Measurements from ENCODE around the gene PHF21A. TPM values are rescaled to one million over a fixed set of nuclear protein-coding genes. Genes with fewer than 3 reads are reported as not detected.

The PHF21A gene
- total and polyA plus RNA-seq, 2 experiments from 2014 or later = 24.6 to 30.4 TPM

DNA sequence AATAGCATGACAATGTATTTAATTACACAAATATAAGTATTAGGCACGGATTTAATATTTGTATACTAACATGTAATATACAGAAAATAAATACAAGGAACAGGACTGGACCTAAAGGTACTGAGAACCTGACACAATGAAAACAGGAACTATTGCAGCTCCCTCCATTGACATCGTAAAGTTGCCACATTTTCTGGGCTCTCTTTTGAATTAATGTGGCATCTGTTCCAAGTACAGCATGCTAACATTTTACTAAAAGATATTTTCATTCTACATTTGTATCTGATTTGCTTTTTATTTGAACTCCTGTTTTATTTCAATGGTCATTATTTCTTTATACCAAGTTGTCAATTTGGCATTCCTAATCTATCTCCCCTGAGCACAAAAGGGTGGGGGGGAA, 15.3 kb downstream of the PHF21A start:
- no peak overlapping the region for H2AFZ ChIP-seq
- TF ChIP-seq EZH2 (IDR thresholded peaks at IDR 0.05; ENCODE audit: borderline replicate concordance) (no peak), EZH2phosphoT487 (IDR thresholded peaks at IDR 0.05; ENCODE audit: low read depth, severe bottlenecking, unreplicated experiment) (no peak)
- TF ChIP-seq, protein P1, sequence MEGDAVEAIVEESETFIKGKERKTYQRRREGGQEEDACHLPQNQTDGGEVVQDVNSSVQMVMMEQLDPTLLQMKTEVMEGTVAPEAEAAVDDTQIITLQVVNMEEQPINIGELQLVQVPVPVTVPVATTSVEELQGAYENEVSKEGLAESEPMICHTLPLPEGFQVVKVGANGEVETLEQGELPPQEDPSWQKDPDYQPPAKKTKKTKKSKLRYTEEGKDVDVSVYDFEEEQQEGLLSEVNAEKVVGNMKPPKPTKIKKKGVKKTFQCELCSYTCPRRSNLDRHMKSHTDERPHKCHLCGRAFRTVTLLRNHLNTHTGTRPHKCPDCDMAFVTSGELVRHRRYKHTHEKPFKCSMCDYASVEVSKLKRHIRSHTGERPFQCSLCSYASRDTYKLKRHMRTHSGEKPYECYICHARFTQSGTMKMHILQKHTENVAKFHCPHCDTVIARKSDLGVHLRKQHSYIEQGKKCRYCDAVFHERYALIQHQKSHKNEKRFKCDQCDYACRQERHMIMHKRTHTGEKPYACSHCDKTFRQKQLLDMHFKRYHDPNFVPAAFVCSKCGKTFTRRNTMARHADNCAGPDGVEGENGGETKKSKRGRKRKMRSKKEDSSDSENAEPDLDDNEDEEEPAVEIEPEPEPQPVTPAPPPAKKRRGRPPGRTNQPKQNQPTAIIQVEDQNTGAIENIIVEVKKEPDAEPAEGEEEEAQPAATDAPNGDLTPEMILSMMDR (IDR thresholded peaks at IDR 0.05; ENCODE audit: poor library complexity) = no peak
- H3K36me3 ChIP-seq (replicated peaks; ENCODE audit: insufficient read depth, low read depth) = no peaks in the 10 kb centered on the region
- no peak overlapping the region for H3K27ac ChIP-seq
- no peaks in the 10 kb centered on the region for H3K9me3 ChIP-seq (ENCODE audit: low read depth)
- no peaks in the 10 kb centered on the region for H3K4me1 ChIP-seq (ENCODE audit: insufficient read depth)
- WGBS (ENCODE audit: low lambda C conversion rate, missing lambda C conversion rate) = 83% methylated on average over 2 of the region's 2 CpGs
- H3K9me2 ChIP-seq (replicated peaks; ENCODE audit: insufficient read depth) = no peaks in the 10 kb centered on the region
- no peaks in the 10 kb centered on the region for H3K27me3 ChIP-seq
- H3K79me2 ChIP-seq = peaks cover 100% of the 10 kb centered on the region
- DNase-seq (ENCODE audit: low spot score) = no peak
- peaks cover 63% of the 10 kb centered on the region for H4K20me1 ChIP-seq (ENCODE audit: insufficient read depth, poor library complexity, severe bottlenecking)
- no peak overlapping the region for H3K4me3 ChIP-seq
- no peak overlapping the region for H3K4me2 ChIP-seq

DNA sequence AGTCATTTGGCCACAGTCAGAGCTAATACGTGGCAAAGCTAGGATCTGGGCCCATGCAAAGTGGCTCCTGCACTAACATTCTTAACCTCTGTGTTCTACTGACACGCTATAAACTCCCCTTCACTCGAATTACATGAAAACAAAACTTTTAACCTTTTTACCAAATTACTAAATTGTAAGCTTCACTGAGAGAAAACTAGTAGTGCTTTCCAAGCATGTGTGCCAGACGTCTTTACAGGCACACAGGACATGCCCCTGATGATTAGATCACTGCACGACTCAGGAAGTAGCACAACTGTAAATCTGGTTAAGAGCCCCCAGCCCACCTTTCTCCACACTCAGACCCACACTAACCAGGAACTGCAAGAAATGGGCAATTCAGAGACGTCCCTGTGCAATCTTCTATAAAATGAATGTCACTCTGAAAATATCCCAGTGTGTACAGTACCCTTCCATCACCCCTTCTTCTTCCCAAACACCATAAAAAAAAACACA, 16.1 kb downstream of the PHF21A start:
- no peak overlapping the region for H2AFZ ChIP-seq
- H3K4me3 ChIP-seq = no peak overlapping the region
- peak overlapping the region; percentile 20 for H3K4me2 ChIP-seq
- no peaks in the 10 kb centered on the region for H3K4me1 ChIP-seq (ENCODE audit: insufficient read depth)
- H3K27ac ChIP-seq = no peak overlapping the region
- no peaks in the 10 kb centered on the region for H3K9me3 ChIP-seq (ENCODE audit: low read depth)
- TF ChIP-seq EZH2phosphoT487 (IDR thresholded peaks at IDR 0.05; ENCODE audit: low read depth, severe bottlenecking, unreplicated experiment) (no peak), EZH2 (IDR thresholded peaks at IDR 0.05; ENCODE audit: borderline replicate concordance) (no peak)
- no peaks in the 10 kb centered on the region for H3K9me2 ChIP-seq (replicated peaks; ENCODE audit: insufficient read depth)
- WGBS (ENCODE audit: low lambda C conversion rate, missing lambda C conversion rate) = 53% methylated on average over 6 of the region's 6 CpGs
- H3K36me3 ChIP-seq (replicated peaks; ENCODE audit: insufficient read depth, low read depth) = no peaks in the 10 kb centered on the region
- no peaks in the 10 kb centered on the region for H3K27me3 ChIP-seq
- DNase-seq (ENCODE audit: low spot score) = no peak
- peaks cover 100% of the 10 kb centered on the region for H3K79me2 ChIP-seq
- peaks cover 63% of the 10 kb centered on the region for H4K20me1 ChIP-seq (ENCODE audit: insufficient read depth, poor library complexity, severe bottlenecking)

DNA sequence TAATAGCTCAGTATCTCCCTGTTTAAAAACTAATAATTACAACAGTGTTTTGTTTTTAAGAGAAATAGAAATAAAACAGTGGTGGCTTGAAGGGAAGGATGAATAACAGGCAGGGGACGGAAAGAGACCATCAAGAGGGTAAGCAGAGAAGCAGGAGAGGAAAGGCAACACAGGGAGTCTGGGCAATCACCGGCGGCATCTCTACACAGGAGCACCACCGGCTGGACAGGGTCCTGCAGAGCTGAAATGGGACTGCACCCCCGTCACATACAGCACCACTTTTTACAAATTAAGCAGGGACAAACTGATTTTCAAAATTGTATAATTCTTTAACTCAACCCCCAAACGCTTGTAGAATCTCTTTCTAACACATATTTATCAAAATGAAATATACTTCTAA, 18.4 kb downstream of the PHF21A start:
- Histone ChIP-seq H3K9me2 (replicated peaks; ENCODE audit: insufficient read depth) (no peaks in the 10 kb centered on the region), H3K9me3 (ENCODE audit: low read depth) (no peaks in the 10 kb centered on the region), H4K20me1 (ENCODE audit: insufficient read depth, poor library complexity, severe bottlenecking) (peaks cover 74% of the 10 kb centered on the region), H3K4me1 (ENCODE audit: insufficient read depth) (no peaks in the 10 kb centered on the region), H3K79me2 (peaks cover 100% of the 10 kb centered on the region), H3K36me3 (replicated peaks; ENCODE audit: insufficient read depth, low read depth) (no peaks in the 10 kb centered on the region), H3K4me2 (no peak overlapping the region), H2AFZ (no peak overlapping the region), H3K4me3 (no peak overlapping the region), H3K27ac (no peak overlapping the region), H3K27me3 (no peaks in the 10 kb centered on the region)
- WGBS (ENCODE audit: low lambda C conversion rate, missing lambda C conversion rate) = 78% methylated on average over 6 of the region's 6 CpGs
- no peak for TF ChIP-seq EZH2phosphoT487 (IDR thresholded peaks at IDR 0.05; ENCODE audit: low read depth, severe bottlenecking, unreplicated experiment)
- TF ChIP-seq, protein P1 (IDR thresholded peaks at IDR 0.05; ENCODE audit: poor library complexity) = no peak
- TF ChIP-seq EZH2 (IDR thresholded peaks at IDR 0.05; ENCODE audit: borderline replicate concordance) = no peak
- DNase-seq (ENCODE audit: low spot score) = no peak

DNA sequence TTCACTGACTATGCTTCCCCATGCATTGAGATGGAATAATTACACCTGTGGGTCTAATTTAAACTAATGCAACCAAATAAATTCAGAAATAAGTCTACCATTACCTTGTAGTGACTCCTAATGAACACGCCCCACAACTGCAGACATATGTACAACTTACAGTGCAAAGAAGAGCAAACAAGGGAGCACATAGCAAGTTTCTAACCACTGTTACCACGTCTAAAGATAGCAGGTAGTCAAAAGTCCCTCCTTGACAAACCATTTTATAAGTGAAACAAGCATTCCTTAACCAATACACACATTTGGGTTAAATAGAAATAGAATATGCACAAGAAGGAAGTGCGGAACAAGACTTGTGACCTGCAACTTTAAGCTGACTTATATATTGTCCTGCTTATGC, 20.6 kb downstream of the PHF21A start:
- H2AFZ ChIP-seq = no peak overlapping the region
- H3K9me3 ChIP-seq (ENCODE audit: low read depth) = no peaks in the 10 kb centered on the region
- no peak overlapping the region for H3K4me3 ChIP-seq
- DNase-seq (ENCODE audit: low spot score) = no peak
- H3K9me2 ChIP-seq (replicated peaks; ENCODE audit: insufficient read depth) = no peaks in the 10 kb centered on the region
- peaks cover 71% of the 10 kb centered on the region for H4K20me1 ChIP-seq (ENCODE audit: insufficient read depth, poor library complexity, severe bottlenecking)
- H3K27ac ChIP-seq = no peak overlapping the region
- H3K4me2 ChIP-seq = peak overlapping the region; percentile 60
- H3K4me1 ChIP-seq (ENCODE audit: insufficient read depth) = no peaks in the 10 kb centered on the region
- no peaks in the 10 kb centered on the region for H3K27me3 ChIP-seq
- WGBS (ENCODE audit: low lambda C conversion rate, missing lambda C conversion rate) = 87% methylated on average over 3 of the region's 3 CpGs
- H3K36me3 ChIP-seq (replicated peaks; ENCODE audit: insufficient read depth, low read depth) = no peaks in the 10 kb centered on the region
- TF ChIP-seq EZH2 (IDR thresholded peaks at IDR 0.05; ENCODE audit: borderline replicate concordance) = no peak
- TF ChIP-seq EZH2phosphoT487 (IDR thresholded peaks at IDR 0.05; ENCODE audit: low read depth, severe bottlenecking, unreplicated experiment) = no peak
- TF ChIP-seq, protein P1 (IDR thresholded peaks at IDR 0.05; ENCODE audit: poor library complexity) = no peak
- H3K79me2 ChIP-seq = peaks cover 100% of the 10 kb centered on the region
